WERI-Rb-1 (cell line): ENCODE results near the gene REXO5.

ENCODE experiments used
- DNase-seq: peaks from one replicate; pipeline ENCODE4 v3.0.0-alpha.2; 2020
- H3K27ac ChIP-seq: fragments of 250-450 bp; sonication (Bioruptor Pico); 2 replicates; pipeline ENCODE4 v1.5.1; 2020; ENCODE audit warnings: mild to moderate bottlenecking, moderate library complexity
- H3K27me3 ChIP-seq: fragments of 250-450 bp; sonication (Bioruptor Pico); 2 replicates; pipeline ENCODE4 v1.5.1; 2021; ENCODE audit warnings: mild to moderate bottlenecking, low read depth, moderate library complexity; ENCODE audit not compliant: insufficient read depth, severe bottlenecking
- H3K36me3 ChIP-seq: fragments of 250-450 bp; sonication (Bioruptor Pico); 2 replicates; pipeline ENCODE4 v1.5.1; 2020; ENCODE audit warnings: mild to moderate bottlenecking, moderate library complexity
- H3K4me3 ChIP-seq: 2 replicates; pipeline ENCODE4 v1.5.1; 2011; ENCODE audit warnings: low read depth, mild to moderate bottlenecking, control low read depth, low read length
- H3K9me3 ChIP-seq: fragments of 250-450 bp; sonication (Bioruptor Pico); 2 replicates; pipeline ENCODE4 v1.5.1; 2021; ENCODE audit warnings: mild to moderate bottlenecking, moderate library complexity; ENCODE audit not compliant: severe bottlenecking
- CTCF ChIP-seq: IDR thresholded peaks from 2 replicates; pipeline ENCODE4 v1.5.1; 2011; ENCODE audit warnings: low read depth, mild to moderate bottlenecking, control low read depth, inconsistent platforms, low read length

REXO5 gene

GRCh38 chr16:20846030-20846429, 39.7 kb downstream of the REXO5 start:
- Histone ChIP-seq H3K9me3 (no peaks in the 10 kb centered on the region), H3K27ac (no peak overlapping the region), H3K36me3 (peaks cover 38% of the 10 kb centered on the region), H3K4me3 (no peak overlapping the region), H3K27me3 (no peaks in the 10 kb centered on the region)
- TF ChIP-seq CTCF: no peak
- DNase-seq: no peak

GRCh38 chr16:20846551-20846950, 40.2 kb downstream of the REXO5 start:
- no peak for TF ChIP-seq CTCF
- DNase-seq: no peak
- H3K27me3 ChIP-seq: no peaks in the 10 kb centered on the region

GRCh38 chr16:20847550-20847949, 41.2 kb downstream of the REXO5 start:
- Histone ChIP-seq H3K9me3 (no peaks in the 10 kb centered on the region), H3K4me3 (no peak overlapping the region), H3K27ac (no peak overlapping the region), H3K27me3 (no peaks in the 10 kb centered on the region), H3K36me3 (peaks cover 32% of the 10 kb centered on the region)
- no peak for DNase-seq
- no peak for TF ChIP-seq CTCF

More at GRCh38 chr16:20846551-20846950, 40.2 kb downstream of the REXO5 start:
- Histone ChIP-seq H3K27ac (no peak overlapping the region), H3K4me3 (no peak overlapping the region), H3K36me3 (peaks cover 38% of the 10 kb centered on the region), H3K9me3 (no peaks in the 10 kb centered on the region)

GRCh38 chr16:20849589-20850390, 43.5 kb downstream of the REXO5 start:
- Histone ChIP-seq H3K9me3 (no peaks in the 10 kb centered on the region), H3K27me3 (no peaks in the 10 kb centered on the region), H3K27ac (peak overlapping the region; percentile 55), H3K4me3 (no peak overlapping the region), H3K36me3 (peaks cover 42% of the 10 kb centered on the region)
- TF ChIP-seq CTCF: peak; percentile 88
- peak; percentile 79 for DNase-seq

GRCh38 chr16:20850981-20851380, 44.7 kb downstream of the REXO5 start:
- DNase-seq: peak; percentile 62
- peaks cover 44% of the 10 kb centered on the region for H3K36me3 ChIP-seq
- TF ChIP-seq CTCF: no peak
- no peaks in the 10 kb centered on the region for H3K27me3 ChIP-seq
- peak overlapping the region; percentile 55 for H3K27ac ChIP-seq
- H3K4me3 ChIP-seq: no peak overlapping the region
- no peaks in the 10 kb centered on the region for H3K9me3 ChIP-seq

- H3K4me3 ChIP-seq: no peak overlapping the region
- no peak for TF ChIP-seq CTCF
- H3K9me3 ChIP-seq: no peaks in the 10 kb centered on the region
- no peaks in the 10 kb centered on the region for H3K27me3 ChIP-seq
- DNase-seq: no peak
- H3K36me3 ChIP-seq: peaks cover 44% of the 10 kb centered on the region
- peak overlapping the region; percentile 55 for H3K27ac ChIP-seq
These were observed 45.3 kb downstream of the REXO5 start for GRCh38 chr16:20851601-20852000.
